Measurements from ENCODE around the gene RNF207. TPM values are rescaled to one million over a fixed set of nuclear protein-coding genes. Genes with fewer than 3 reads are reported as not detected.

RNF207 gene
- total RNA-seq, 4 donors from 2014 or later, result 56.9 to 153 (median 118) TPM

GRCh38 chr1:6251681-6252373 lies 45.9 kb downstream of the RNF207 start:
- H3K27me3 ChIP-seq, result no peaks in the 10 kb centered on the region
- peak in 1 of 3 donors; percentile 49 for DNase-seq
- TF ChIP-seq POLR2A (IDR thresholded peaks at IDR 0.05) (no peak), CTCF (IDR thresholded peaks at IDR 0.05) (no peak)
- peaks cover 0 to 14% (median 4%) of the 10 kb centered on the region in 4 donors for H3K4me1 ChIP-seq
- peaks cover 0 to 26% (median 0%) of the 10 kb centered on the region in 3 donors for H3K36me3 ChIP-seq
- H3K4me3 ChIP-seq, result no peak overlapping the region
- H3K9me3 ChIP-seq, result no peaks in the 10 kb centered on the region
- no peak overlapping the region for H3K27ac ChIP-seq

- Histone ChIP-seq H3K27ac (no peak overlapping the region), H3K4me3 (no peak overlapping the region), H3K27me3 (no peaks in the 10 kb centered on the region), H3K36me3 (peaks cover 0 to 26% (median 0%) of the 10 kb centered on the region in 3 donors), H3K4me1 (peaks cover 0 to 14% (median 4%) of the 10 kb centered on the region in 4 donors), H3K9me3 (no peaks in the 10 kb centered on the region)
- no peak for TF ChIP-seq CTCF (IDR thresholded peaks at IDR 0.05)
- TF ChIP-seq POLR2A (IDR thresholded peaks at IDR 0.05), result no peak
- no peak for DNase-seq
Measured at GRCh38 chr1:6252374-6252710, 46.4 kb downstream of the RNF207 start.

- Histone ChIP-seq H3K4me1 (peaks cover 0 to 14% (median 4%) of the 10 kb centered on the region in 4 donors), H3K36me3 (peaks cover 0 to 26% (median 0%) of the 10 kb centered on the region in 3 donors), H3K27me3 (no peaks in the 10 kb centered on the region), H3K27ac (no peak overlapping the region), H3K9me3 (no peaks in the 10 kb centered on the region), H3K4me3 (no peak overlapping the region)
- no peak for DNase-seq
- TF ChIP-seq POLR2A (IDR thresholded peaks at IDR 0.05) (no peak), CTCF (IDR thresholded peaks at IDR 0.05) (no peak)
Measured at GRCh38 chr1:6253380-6253779, 47.5 kb downstream of the RNF207 start.

- Histone ChIP-seq H3K4me3 (no peak overlapping the region), H3K4me1 (peaks cover 0 to 18% (median 2%) of the 10 kb centered on the region in 4 donors), H3K27ac (no peak overlapping the region), H3K27me3 (no peaks in the 10 kb centered on the region), H3K9me3 (no peaks in the 10 kb centered on the region), H3K36me3 (peaks cover 0 to 26% (median 0%) of the 10 kb centered on the region in 3 donors)
- TF ChIP-seq CTCF (IDR thresholded peaks at IDR 0.05) (no peak), POLR2A (IDR thresholded peaks at IDR 0.05) (no peak)
- no peak for DNase-seq
Measured at GRCh38 chr1:6254691-6255090, 48.8 kb downstream of the RNF207 start.

- TF ChIP-seq POLR2A (IDR thresholded peaks at IDR 0.05), result no peak
- no peak for TF ChIP-seq CTCF (IDR thresholded peaks at IDR 0.05)
- Histone ChIP-seq H3K27me3 (no peaks in the 10 kb centered on the region), H3K9me3 (no peaks in the 10 kb centered on the region), H3K27ac (no peak overlapping the region), H3K4me3 (no peak overlapping the region), H3K4me1 (peaks cover 2 to 21% (median 11%) of the 10 kb centered on the region in 4 donors), H3K36me3 (peaks cover 0 to 26% (median 0%) of the 10 kb centered on the region in 3 donors)
- DNase-seq, result no peak
Measured at GRCh38 chr1:6256645-6257044, 50.7 kb downstream of the RNF207 start.
